ENCODE data around the gene TAF11.

DNA sequence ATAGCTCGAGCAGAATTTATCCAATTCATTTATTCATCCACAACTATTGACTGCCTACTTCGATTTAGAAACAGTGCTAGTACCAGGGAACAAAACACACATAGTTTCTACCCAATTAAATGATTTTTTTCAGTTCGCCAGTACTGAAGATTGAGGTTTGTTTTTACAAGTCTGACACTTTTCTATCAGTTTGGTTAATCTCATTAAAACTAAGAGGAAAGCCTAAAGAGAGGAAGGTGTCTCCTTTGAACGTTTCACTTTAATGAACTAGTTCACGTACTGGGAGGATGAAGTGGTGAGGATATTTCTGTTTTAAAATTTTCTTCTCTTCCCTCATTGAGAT is 643 bp upstream of the TAF11 start:
- TF ChIP-seq, protein P1, sequence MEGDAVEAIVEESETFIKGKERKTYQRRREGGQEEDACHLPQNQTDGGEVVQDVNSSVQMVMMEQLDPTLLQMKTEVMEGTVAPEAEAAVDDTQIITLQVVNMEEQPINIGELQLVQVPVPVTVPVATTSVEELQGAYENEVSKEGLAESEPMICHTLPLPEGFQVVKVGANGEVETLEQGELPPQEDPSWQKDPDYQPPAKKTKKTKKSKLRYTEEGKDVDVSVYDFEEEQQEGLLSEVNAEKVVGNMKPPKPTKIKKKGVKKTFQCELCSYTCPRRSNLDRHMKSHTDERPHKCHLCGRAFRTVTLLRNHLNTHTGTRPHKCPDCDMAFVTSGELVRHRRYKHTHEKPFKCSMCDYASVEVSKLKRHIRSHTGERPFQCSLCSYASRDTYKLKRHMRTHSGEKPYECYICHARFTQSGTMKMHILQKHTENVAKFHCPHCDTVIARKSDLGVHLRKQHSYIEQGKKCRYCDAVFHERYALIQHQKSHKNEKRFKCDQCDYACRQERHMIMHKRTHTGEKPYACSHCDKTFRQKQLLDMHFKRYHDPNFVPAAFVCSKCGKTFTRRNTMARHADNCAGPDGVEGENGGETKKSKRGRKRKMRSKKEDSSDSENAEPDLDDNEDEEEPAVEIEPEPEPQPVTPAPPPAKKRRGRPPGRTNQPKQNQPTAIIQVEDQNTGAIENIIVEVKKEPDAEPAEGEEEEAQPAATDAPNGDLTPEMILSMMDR (conservative IDR thresholded peaks at IDR 0.05; ENCODE audit: low read length) = no peak
- TF ChIP-seq EZH2phosphoT487 (IDR thresholded peaks at IDR 0.05; ENCODE audit: borderline replicate concordance) = no peak
